GM12875 (cell line): ENCODE measurements around the gene PCTP.

Source experiments
- H3K4me3 ChIP-seq: one replicate; pipeline ENCODE4 v1.5.1; 2011; ENCODE audit warnings: low read depth, low read length, control low read depth
- TF ChIP-seq, protein P1 (sequence below): IDR thresholded peaks from 2 replicates; pipeline ENCODE4 v1.5.1; 2011; ENCODE audit warnings: low read depth, mild to moderate bottlenecking, control low read depth, inconsistent platforms, low read length, moderate library complexity, borderline replicate concordance; ENCODE audit not compliant: insufficient read depth

The PCTP gene

DNA sequence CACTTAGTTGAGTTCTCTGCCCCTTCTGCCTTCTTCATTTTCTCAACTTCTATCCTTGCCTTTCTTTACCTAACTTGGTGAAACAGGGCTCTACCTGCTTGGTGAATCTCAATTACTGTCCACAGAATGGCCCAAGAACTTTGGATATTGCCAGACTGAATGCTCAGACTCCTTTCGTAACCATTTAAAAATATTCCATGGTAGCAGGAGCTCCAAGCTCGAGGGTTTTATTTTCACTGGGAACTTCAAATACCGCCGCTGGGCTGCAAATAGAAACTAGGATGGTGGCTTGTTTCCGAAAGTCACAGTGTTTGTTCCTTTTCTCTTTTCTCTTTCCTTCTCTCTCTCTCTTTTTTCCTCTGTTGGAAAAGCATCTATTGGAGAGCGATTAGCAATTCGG lies 41.4 kb upstream of the PCTP start:
- TF ChIP-seq, protein P1, sequence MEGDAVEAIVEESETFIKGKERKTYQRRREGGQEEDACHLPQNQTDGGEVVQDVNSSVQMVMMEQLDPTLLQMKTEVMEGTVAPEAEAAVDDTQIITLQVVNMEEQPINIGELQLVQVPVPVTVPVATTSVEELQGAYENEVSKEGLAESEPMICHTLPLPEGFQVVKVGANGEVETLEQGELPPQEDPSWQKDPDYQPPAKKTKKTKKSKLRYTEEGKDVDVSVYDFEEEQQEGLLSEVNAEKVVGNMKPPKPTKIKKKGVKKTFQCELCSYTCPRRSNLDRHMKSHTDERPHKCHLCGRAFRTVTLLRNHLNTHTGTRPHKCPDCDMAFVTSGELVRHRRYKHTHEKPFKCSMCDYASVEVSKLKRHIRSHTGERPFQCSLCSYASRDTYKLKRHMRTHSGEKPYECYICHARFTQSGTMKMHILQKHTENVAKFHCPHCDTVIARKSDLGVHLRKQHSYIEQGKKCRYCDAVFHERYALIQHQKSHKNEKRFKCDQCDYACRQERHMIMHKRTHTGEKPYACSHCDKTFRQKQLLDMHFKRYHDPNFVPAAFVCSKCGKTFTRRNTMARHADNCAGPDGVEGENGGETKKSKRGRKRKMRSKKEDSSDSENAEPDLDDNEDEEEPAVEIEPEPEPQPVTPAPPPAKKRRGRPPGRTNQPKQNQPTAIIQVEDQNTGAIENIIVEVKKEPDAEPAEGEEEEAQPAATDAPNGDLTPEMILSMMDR = no peak
- H3K4me3 ChIP-seq = no peak overlapping the region

DNA sequence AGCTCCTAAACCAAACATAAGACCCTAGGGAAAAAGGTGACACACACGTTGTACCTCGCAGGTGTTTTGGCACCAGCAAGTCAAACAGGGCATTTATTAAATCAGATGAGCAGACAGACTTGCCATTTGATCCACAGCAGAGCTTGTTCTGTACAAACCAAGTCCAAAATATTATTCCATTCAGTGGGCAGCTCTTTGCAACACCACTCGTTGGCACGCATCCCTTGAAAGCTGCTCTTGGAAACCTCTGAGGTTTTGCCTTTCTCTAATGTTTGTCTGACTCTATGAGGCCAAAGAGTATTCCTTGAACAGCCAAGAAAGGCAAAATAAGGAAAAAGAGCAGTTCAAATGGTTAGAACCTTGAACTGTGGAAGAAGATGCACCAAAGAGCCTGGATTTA lies 40.9 kb upstream of the PCTP start:
- no peak overlapping the region for H3K4me3 ChIP-seq
- TF ChIP-seq, protein P1 = no peak

DNA sequence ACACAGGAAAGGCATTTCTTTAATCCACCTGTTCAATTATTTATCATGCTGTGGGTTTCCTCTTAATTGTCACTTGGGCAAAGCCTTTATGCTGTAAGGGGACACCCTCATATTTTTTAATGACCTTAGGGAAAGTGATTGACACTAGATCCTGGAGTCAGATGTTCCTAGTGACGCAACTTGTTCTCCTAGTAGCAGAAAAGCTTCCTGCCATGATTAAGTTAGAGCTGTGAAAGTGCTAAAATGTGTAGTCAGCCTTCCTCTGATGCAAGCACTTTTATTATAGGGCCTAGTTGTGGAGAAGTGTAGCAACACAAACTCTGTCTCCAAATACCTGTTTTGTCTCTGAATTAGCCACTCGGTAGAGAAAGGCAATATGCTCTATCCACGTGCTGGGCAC lies 40.4 kb upstream of the PCTP start:
- no peak overlapping the region for H3K4me3 ChIP-seq
- TF ChIP-seq, protein P1 = no peak

DNA sequence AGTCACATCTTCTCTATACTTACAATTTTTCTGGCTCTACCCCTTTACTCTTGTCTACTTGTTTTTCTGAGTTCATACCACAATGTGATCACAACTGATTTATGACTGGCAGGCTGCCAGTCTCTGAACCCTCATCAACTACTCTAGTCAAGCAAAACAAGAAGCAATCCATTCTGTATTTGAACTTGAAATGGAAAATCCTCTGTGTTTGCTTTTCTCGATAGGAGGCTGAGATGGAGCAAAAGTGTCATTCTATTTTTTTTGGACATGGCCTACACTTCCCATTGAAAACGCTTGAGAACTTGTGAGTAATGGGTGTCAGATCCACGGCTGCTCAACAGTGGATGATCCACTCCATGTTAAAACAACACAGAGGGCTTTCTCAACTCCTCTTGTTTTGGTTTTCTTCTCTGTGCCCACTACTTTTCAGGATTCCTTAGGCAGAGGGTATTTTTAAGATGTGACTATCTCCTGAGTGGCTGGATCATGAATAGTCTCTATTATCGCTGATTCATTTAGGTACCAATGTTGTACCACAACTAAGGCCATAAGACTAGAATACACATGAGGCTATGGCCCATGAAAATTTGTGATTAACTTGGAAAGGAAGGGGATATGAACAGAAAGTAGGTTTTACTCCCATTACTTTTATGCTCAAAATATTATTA lies 39.9 kb upstream of the PCTP start:
- no peak overlapping the region for H3K4me3 ChIP-seq
- TF ChIP-seq, protein P1 = no peak

DNA sequence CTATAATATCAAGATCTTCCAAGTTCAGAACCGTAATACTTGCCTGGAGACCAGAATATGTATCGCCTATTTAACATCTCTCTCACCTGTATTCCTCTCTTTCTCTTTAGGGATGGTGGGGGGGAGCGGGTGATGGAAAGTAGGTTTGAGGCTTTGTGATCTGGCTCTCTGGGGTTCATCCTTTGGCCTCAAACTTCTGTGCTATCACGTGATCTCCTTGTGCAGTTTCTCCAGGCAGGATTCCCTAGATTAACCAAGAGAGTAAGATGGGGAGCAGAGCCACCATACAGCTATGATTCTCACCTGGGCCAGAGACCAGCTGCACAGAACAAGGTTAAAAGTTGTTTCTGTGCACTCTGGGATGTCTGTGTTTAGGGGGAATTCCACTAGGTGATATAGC lies 33.4 kb upstream of the PCTP start:
- TF ChIP-seq, protein P1 = no peak
- H3K4me3 ChIP-seq = no peak overlapping the region

DNA sequence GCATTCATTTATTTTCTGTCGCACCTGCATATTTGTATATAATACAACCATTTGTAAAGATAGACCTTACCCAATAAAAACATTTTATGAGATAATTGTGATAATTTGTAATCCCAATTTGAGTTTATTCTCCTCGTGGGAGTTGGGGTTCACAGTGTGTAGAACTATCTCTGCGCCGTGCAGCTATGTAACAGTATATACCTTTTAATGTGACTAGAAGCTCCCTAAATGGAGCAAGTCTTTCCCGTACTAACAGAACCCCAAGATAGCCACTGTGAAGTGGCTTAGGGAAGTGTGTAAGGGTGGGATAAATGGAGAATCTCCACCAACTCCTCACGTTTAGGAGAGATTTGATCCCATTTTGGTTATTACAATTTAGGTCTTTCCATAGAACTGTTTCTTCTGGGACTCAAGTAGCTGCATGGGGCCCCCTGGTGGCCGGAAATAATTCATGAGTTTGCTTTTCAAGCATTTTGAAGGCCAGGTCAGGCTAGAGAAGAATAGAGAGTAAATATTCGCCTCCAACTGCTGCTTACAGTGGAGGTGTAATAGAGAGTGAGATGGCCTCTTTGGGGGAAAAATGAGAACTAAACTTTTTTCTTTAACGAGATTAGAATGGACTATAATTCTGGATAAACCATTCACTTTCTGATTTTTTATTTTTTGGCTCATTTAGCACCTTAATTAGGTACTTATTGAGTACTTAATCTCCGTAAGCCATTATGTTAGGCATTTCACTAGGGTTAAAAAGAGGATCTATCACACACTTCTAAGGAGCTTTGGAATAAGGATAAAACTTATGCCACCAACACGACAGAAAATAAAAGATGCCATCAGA lies 32.7 kb upstream of the PCTP start:
- H3K4me3 ChIP-seq = no peak overlapping the region
- TF ChIP-seq, protein P1 = peak; percentile 63
